ENCODE results near the gene NCL.

NCL gene

GRCh38 chr2:231455890-231456289 is 8.4 kb downstream of the NCL start:
- H3K4me3 ChIP-seq (replicated peaks; ENCODE audit: low read depth, low read length), result no peak overlapping the region
- no peak for DNase-seq (ENCODE audit: extremely low read depth, low read depth)
- TF ChIP-seq CTCF (IDR thresholded peaks at IDR 0.05; ENCODE audit: low read depth, low read length, missing control alignments), result no peak

GRCh38 chr2:231455222-231455621 is 9.1 kb downstream of the NCL start:
- no peak for TF ChIP-seq CTCF (IDR thresholded peaks at IDR 0.05; ENCODE audit: low read depth, low read length, missing control alignments)
- DNase-seq (ENCODE audit: extremely low read depth, low read depth), result no peak
- H3K4me3 ChIP-seq (replicated peaks; ENCODE audit: low read depth, low read length), result no peak overlapping the region

- DNase-seq (ENCODE audit: extremely low read depth, low read depth), result no peak
- no peak for TF ChIP-seq CTCF (IDR thresholded peaks at IDR 0.05; ENCODE audit: low read depth, low read length, missing control alignments)
- no peak overlapping the region for H3K4me3 ChIP-seq (replicated peaks; ENCODE audit: low read depth, low read length)
These were observed 9.9 kb downstream of the NCL start for GRCh38 chr2:231454361-231454791.

- H3K4me3 ChIP-seq (replicated peaks; ENCODE audit: low read depth, low read length), result no peak overlapping the region
- no peak for DNase-seq (ENCODE audit: extremely low read depth, low read depth)
- no peak for TF ChIP-seq CTCF (IDR thresholded peaks at IDR 0.05; ENCODE audit: low read depth, low read length, missing control alignments)
These were observed 11.3 kb downstream of the NCL start for GRCh38 chr2:231452799-231453508.

GRCh38 chr2:231450548-231450989 is 13.7 kb downstream of the NCL start:
- TF ChIP-seq CTCF (IDR thresholded peaks at IDR 0.05; ENCODE audit: low read depth, low read length, missing control alignments), result no peak
- DNase-seq (ENCODE audit: extremely low read depth, low read depth), result no peak
- no peak overlapping the region for H3K4me3 ChIP-seq (replicated peaks; ENCODE audit: low read depth, low read length)

- DNase-seq (ENCODE audit: extremely low read depth, low read depth), result no peak
- TF ChIP-seq CTCF (IDR thresholded peaks at IDR 0.05; ENCODE audit: low read depth, low read length, missing control alignments), result no peak
- no peak overlapping the region for H3K4me3 ChIP-seq (replicated peaks; ENCODE audit: low read depth, low read length)
These were observed 14.7 kb downstream of the NCL start for GRCh38 chr2:231449503-231450054.

Measured in HFF-Myc (cell line).